ENCODE measurements around the gene KCNQ1. TPM values are rescaled to one million over a fixed set of nuclear protein-coding genes. Genes with fewer than 3 reads are reported as not detected.

KCNQ1 gene
- total and polyA plus RNA-seq, 2 of the 13 experiments (the other 11 are each of a cell fraction or from before 2014, with no cell fraction given) = 0.02 to 0.08 TPM

DNA sequence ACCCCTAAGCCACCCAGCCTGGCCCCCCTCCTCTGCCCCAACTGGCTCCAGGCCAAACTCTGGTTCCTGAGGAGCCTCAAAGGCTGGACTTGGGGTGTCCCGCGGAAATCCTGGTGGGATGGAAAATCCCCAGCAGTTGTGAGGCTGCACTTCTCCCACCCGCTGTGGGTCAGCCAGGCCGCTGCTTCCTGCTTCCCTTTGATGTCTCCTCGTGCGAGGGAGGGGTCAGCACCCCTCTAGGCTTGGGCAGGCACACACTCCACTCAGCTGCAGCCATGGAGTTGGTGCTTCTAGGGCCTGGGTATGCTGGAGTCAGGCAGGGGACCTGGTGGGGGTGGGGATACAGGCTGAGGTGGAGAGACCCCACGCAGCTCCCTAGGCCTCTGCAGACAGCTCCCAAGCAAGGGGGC is 243.0 kb downstream of the KCNQ1 start (continued):
- no peak for TF ChIP-seq ZNF496 (CRISPR knock-in tag; IDR thresholded peaks at IDR 0.05; ENCODE audit: insufficient replicate concordance)
- TF ChIP-seq ZNF7 (CRISPR knock-in tag; IDR thresholded peaks at IDR 0.05) = no peak
- TF ChIP-seq CBX1 (IDR thresholded peaks at IDR 0.05; ENCODE audit: low read depth) = no peak
- no peak for TF ChIP-seq SP1 (IDR thresholded peaks at IDR 0.05)
- TF ChIP-seq SP1 (CRISPR knock-in tag; IDR thresholded peaks at IDR 0.05) = no peak
- TF ChIP-seq, protein P1, sequence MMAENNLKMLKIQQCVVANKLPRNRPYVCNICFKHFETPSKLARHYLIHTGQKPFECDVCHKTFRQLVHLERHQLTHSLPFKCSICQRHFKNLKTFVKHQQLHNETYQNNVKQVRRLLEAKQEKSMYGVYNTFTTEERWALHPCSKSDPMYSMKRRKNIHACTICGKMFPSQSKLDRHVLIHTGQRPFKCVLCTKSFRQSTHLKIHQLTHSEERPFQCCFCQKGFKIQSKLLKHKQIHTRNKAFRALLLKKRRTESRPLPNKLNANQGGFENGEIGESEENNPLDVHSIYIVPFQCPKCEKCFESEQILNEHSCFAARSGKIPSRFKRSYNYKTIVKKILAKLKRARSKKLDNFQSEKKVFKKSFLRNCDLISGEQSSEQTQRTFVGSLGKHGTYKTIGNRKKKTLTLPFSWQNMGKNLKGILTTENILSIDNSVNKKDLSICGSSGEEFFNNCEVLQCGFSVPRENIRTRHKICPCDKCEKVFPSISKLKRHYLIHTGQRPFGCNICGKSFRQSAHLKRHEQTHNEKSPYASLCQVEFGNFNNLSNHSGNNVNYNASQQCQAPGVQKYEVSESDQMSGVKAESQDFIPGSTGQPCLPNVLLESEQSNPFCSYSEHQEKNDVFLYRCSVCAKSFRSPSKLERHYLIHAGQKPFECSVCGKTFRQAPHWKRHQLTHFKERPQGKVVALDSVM (CRISPR knock-in tag; IDR thresholded peaks at IDR 0.05) = no peak
- TF ChIP-seq TAF1 (CRISPR knock-in tag; IDR thresholded peaks at IDR 0.05) = 0 out of 2 replicates have a peak, but pooled peaks have one; percentile 27
- no peak for TF ChIP-seq ZNF768 (CRISPR knock-in tag; IDR thresholded peaks at IDR 0.05)
- TF ChIP-seq ZNF329 (CRISPR knock-in tag; IDR thresholded peaks at IDR 0.05; ENCODE audit: low read depth) = no peak
- no peak for TF ChIP-seq ZNF441 (CRISPR knock-in tag; IDR thresholded peaks at IDR 0.05; ENCODE audit: borderline replicate concordance)
- no peak for TF ChIP-seq SPEN (CRISPR knock-in tag; IDR thresholded peaks at IDR 0.05; ENCODE audit: low read depth)
- TF ChIP-seq KLF11 (CRISPR knock-in tag; IDR thresholded peaks at IDR 0.05) = no peak
- TF ChIP-seq ERF (CRISPR knock-in tag; IDR thresholded peaks at IDR 0.05) = no peak
- no peak for TF ChIP-seq ZNF674 (CRISPR knock-in tag; IDR thresholded peaks at IDR 0.05; ENCODE audit: low read depth)
- 0 out of 2 replicates have a peak, but pooled peaks have one; percentile 18 for TF ChIP-seq ZNF501 (CRISPR knock-in tag; IDR thresholded peaks at IDR 0.05)
- TF ChIP-seq ZFP41 (CRISPR knock-in tag; IDR thresholded peaks at IDR 0.05; ENCODE audit: borderline replicate concordance) = no peak
- TF ChIP-seq ZNF10 (CRISPR knock-in tag; IDR thresholded peaks at IDR 0.05; ENCODE audit: borderline replicate concordance, low read depth) = no peak
- TF ChIP-seq, protein P2, sequence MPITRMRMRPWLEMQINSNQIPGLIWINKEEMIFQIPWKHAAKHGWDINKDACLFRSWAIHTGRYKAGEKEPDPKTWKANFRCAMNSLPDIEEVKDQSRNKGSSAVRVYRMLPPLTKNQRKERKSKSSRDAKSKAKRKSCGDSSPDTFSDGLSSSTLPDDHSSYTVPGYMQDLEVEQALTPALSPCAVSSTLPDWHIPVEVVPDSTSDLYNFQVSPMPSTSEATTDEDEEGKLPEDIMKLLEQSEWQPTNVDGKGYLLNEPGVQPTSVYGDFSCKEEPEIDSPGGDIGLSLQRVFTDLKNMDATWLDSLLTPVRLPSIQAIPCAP (CRISPR knock-in tag; IDR thresholded peaks at IDR 0.05; ENCODE audit: low read depth) = no peak
- no peak for TF ChIP-seq NFKBIZ (CRISPR knock-in tag; IDR thresholded peaks at IDR 0.05)
- TF ChIP-seq SRF (IDR thresholded peaks at IDR 0.05; ENCODE audit: low read depth, low read length) = no peak
- no peak for TF ChIP-seq DMAP1 (CRISPR knock-in tag; IDR thresholded peaks at IDR 0.05)
- TF ChIP-seq, protein P3, sequence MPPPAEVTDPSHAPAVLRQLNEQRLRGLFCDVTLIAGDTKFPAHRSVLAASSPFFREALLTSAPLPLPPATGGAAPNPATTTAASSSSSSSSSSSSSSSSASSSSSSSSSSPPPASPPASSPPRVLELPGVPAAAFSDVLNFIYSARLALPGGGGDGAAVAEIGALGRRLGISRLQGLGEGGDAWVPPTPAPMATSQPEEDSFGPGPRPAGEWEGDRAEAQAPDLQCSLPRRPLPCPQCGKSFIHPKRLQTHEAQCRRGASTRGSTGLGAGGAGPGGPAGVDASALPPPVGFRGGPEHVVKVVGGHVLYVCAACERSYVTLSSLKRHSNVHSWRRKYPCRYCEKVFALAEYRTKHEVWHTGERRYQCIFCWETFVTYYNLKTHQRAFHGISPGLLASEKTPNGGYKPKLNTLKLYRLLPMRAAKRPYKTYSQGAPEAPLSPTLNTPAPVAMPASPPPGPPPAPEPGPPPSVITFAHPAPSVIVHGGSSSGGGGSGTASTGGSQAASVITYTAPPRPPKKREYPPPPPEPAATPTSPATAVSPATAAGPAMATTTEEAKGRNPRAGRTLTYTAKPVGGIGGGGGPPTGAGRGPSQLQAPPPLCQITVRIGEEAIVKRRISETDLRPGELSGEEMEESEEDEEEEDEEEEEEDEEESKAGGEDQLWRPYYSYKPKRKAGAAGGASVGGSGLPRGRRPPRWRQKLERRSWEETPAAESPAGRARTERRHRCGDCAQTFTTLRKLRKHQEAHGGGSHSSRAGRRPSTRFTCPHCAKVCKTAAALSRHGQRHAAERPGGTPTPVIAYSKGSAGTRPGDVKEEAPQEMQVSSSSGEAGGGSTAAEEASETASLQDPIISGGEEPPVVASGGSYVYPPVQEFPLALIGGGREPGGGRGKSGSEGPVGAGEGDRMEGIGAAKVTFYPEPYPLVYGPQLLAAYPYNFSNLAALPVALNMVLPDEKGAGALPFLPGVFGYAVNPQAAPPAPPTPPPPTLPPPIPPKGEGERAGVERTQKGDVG (CRISPR knock-in tag; IDR thresholded peaks at IDR 0.05; ENCODE audit: borderline replicate concordance) = peak; percentile 76; the same call in 1 of the 2 replicates
- TF ChIP-seq DPF2 (CRISPR knock-in tag; IDR thresholded peaks at IDR 0.05; ENCODE audit: borderline replicate concordance, low read depth) = no peak
- TF ChIP-seq ZNF567 (CRISPR knock-in tag; IDR thresholded peaks at IDR 0.05; ENCODE audit: borderline replicate concordance) = no peak

Data from HepG2 (cell line).